ENCODE results near the gene ZNF571. TPM values are rescaled to one million over a fixed set of nuclear protein-coding genes. Genes with fewer than 3 reads are reported as not detected.

ZNF571 gene
- total RNA-seq (17.4 TPM), polyA plus RNA-seq (3.5 TPM)

DNA sequence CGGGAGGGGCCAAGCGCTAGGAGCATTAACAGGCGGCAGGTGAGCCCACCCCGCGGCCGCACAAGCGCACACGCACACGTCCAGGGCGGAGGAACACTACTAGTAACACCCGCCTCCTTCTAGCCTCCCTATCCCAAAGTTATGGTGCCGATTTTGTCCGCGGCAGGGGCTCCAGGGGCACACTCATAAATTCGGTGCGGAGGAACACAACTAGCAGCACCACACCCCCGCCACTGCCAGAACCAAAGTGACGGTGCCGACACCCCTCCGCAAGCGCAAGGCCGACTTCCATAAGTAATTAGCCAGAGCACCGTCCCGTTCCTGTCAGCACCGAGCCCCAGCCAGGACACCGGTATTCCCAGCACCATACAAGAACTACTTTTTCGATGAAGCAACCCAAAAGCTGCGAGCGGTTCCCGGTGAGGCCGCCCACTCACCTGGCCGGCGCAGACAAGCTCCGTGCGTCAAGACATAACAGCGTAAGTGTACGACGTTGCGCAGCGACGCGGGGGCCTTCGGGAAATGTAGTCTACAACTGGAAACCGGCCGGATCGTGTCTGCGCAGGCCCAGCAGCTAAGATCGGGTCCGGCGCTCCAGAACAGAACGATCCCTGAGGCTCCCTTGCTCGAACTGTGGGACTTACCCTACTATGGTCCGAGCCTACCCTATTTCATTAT is at the start of gene ZNF571, which contains the start of gene ZNF540:
TSS of gene ZNF571 (minus strand) at position 489 of the 678 bp plus-strand sequence. CDS start 8,116 bp downstream, outside the sequence.
TSS of gene ZNF540 (plus strand) at position 573 of the 678 bp plus-strand sequence. CDS start 3,572 bp downstream, outside the sequence.
- H3K27ac ChIP-seq (ENCODE audit: low read depth): peak within 1 kb of the TSS; percentile 94
- DNase-seq (ENCODE audit: extremely low spot score): peak; percentile 94
- under 1% methylated on average over 53 of the region's 53 CpGs for WGBS
- H3K36me3 ChIP-seq (ENCODE audit: insufficient read depth): peaks cover 7% of the 10 kb centered on the region
- peaks cover 1% of the 10 kb centered on the region for H3K4me1 ChIP-seq (ENCODE audit: insufficient read depth)
- peak within 1 kb of the TSS; percentile 85 for H3K4me3 ChIP-seq (ENCODE audit: low read depth, low read length)

- Histone ChIP-seq H3K4me1 (ENCODE audit: insufficient read depth) (no peaks in the 10 kb centered on the region), H3K27ac (ENCODE audit: low read depth) (no peak overlapping the region), H3K36me3 (ENCODE audit: insufficient read depth) (peaks cover 7% of the 10 kb centered on the region), H3K4me3 (ENCODE audit: low read depth, low read length) (no peak overlapping the region)
- no peak for DNase-seq (ENCODE audit: extremely low spot score)
- 98% methylated on average over 11 of the region's 11 CpGs for whole genome bisulfite sequencing
Observed at GRCh38 chr19:37635076-37636056, 40.8 kb upstream of the ZNF571 start.

DNA sequence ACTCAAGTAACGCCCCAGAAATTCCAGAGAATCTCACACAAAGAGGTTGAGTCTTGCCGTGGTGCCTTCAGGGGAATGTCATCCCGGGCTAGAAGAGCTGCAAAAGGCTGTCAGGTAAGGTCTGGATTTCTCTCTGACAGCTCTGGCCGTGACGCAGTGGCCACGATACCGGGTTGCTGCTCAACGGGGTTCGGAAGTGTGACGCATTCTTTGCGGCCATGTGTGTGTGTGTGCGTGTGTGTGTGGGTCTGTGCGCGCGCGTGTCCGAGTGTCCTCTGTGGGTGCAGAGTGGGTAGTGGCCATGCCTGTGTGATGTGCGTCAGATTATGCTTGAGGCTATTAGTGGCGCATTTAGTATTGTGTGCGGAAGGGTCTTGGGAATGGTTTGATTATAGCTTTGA is 390 bp upstream of the ZNF571 start:
- peaks cover 1% of the 10 kb centered on the region for H3K4me1 ChIP-seq (ENCODE audit: insufficient read depth)
- H3K4me3 ChIP-seq (ENCODE audit: low read depth, low read length): peak overlapping the region; percentile 85
- WGBS: under 1% methylated on average over 20 of the region's 20 CpGs
- peak overlapping the region; percentile 94 for H3K27ac ChIP-seq (ENCODE audit: low read depth)
- DNase-seq (ENCODE audit: extremely low spot score): no peak
- H3K36me3 ChIP-seq (ENCODE audit: insufficient read depth): peaks cover 12% of the 10 kb centered on the region

- peak; percentile 21 for DNase-seq (ENCODE audit: extremely low spot score)
Observed at GRCh38 chr19:37593996-37594303, 642 bp downstream of the ZNF571 start.

DNA sequence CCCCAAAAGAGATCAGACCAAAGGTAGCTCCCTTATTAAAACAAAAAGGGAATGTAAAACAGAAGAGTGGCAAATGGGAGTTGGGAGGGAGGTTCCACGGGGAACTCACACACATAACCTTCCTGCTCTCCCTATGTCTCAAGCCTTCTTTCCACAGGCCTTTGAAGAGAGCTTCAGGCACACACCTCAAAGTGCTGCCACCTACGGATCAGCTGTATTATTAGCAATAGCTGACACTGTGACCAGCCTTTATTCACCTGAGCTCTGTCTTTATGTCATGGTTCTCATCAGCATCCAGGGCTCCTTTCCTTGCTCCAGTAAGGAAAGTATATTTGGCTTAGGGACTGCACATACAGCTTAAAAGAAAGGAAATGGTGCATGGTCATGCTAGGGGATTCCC is 11.3 kb downstream of the ZNF571 start:
- Histone ChIP-seq H3K27ac (ENCODE audit: low read depth) (no peak overlapping the region), H3K4me3 (ENCODE audit: low read depth, low read length) (no peak overlapping the region), H3K4me1 (ENCODE audit: insufficient read depth) (no peaks in the 10 kb centered on the region), H3K36me3 (ENCODE audit: insufficient read depth) (peaks cover 23% of the 10 kb centered on the region)
- WGBS: 64% methylated on average over 2 of the region's 2 CpGs
- DNase-seq (ENCODE audit: extremely low spot score): no peak

More at GRCh38 chr19:37593996-37594303, 642 bp downstream of the ZNF571 start:
- peak overlapping the region; percentile 85 for H3K4me3 ChIP-seq (ENCODE audit: low read depth, low read length)
- H3K36me3 ChIP-seq (ENCODE audit: insufficient read depth): peaks cover 5% of the 10 kb centered on the region
- peaks cover 1% of the 10 kb centered on the region for H3K4me1 ChIP-seq (ENCODE audit: insufficient read depth)
- H3K27ac ChIP-seq (ENCODE audit: low read depth): peak overlapping the region; percentile 94
- 3% methylated on average over 9 of the region's 9 CpGs for WGBS

DNA sequence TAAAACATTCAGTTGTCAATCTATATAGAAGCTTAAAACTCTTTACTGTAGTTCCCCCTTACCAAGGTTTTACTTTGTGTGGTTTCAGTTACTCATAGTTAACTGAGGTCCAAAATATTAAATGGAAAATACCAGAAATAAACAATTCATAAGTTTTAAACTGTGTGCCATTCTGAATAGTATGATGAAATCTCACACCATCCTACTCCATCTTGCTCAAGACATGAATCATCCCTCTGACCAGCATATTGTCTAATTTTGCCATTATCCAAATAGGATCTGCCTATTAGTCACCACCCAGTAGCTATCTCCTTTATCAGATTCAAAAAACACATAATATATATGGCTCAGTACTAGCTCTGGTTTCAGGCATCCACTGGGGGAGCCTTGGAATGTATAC is 22.4 kb downstream of the ZNF571 start:
- H3K36me3 ChIP-seq (ENCODE audit: insufficient read depth): peaks cover 6% of the 10 kb centered on the region
- DNase-seq (ENCODE audit: extremely low spot score): no peak
- no peaks in the 10 kb centered on the region for H3K4me1 ChIP-seq (ENCODE audit: insufficient read depth)
- no peak overlapping the region for H3K4me3 ChIP-seq (ENCODE audit: low read depth, low read length)
- H3K27ac ChIP-seq (ENCODE audit: low read depth): no peak overlapping the region

GRCh38 chr19:37565370-37565669 is 29.3 kb downstream of the ZNF571 start:
- DNase-seq (ENCODE audit: extremely low spot score): no peak
- Histone ChIP-seq H3K36me3 (ENCODE audit: insufficient read depth) (peaks cover 7% of the 10 kb centered on the region), H3K27ac (ENCODE audit: low read depth) (no peak overlapping the region), H3K4me3 (ENCODE audit: low read depth, low read length) (no peak overlapping the region), H3K4me1 (ENCODE audit: insufficient read depth) (no peaks in the 10 kb centered on the region)

GRCh38 chr19:37564624-37565369 is 29.8 kb downstream of the ZNF571 start:
- H3K36me3 ChIP-seq (ENCODE audit: insufficient read depth): peaks cover 7% of the 10 kb centered on the region
- DNase-seq (ENCODE audit: extremely low spot score): no peak
- WGBS: 95% methylated on average over 7 of the region's 7 CpGs
- no peaks in the 10 kb centered on the region for H3K4me1 ChIP-seq (ENCODE audit: insufficient read depth)
- no peak overlapping the region for H3K4me3 ChIP-seq (ENCODE audit: low read depth, low read length)
- H3K27ac ChIP-seq (ENCODE audit: low read depth): no peak overlapping the region

- Histone ChIP-seq H3K36me3 (ENCODE audit: insufficient read depth) (peaks cover 5% of the 10 kb centered on the region), H3K4me3 (ENCODE audit: low read depth, low read length) (no peak overlapping the region), H3K4me1 (ENCODE audit: insufficient read depth) (no peaks in the 10 kb centered on the region), H3K27ac (ENCODE audit: low read depth) (no peak overlapping the region)
- WGBS: 96% methylated on average over 3 of the region's 3 CpGs
- no peak for DNase-seq (ENCODE audit: extremely low spot score)
Observed at GRCh38 chr19:37563518-37563917, 31.1 kb downstream of the ZNF571 start.

GRCh38 chr19:37551129-37551993 is 43.2 kb downstream of the ZNF571 start:
- no peak for DNase-seq (ENCODE audit: extremely low spot score)
- Histone ChIP-seq H3K4me1 (ENCODE audit: insufficient read depth) (no peaks in the 10 kb centered on the region), H3K36me3 (ENCODE audit: insufficient read depth) (no peaks in the 10 kb centered on the region), H3K4me3 (ENCODE audit: low read depth, low read length) (peak overlapping the region; percentile 14), H3K27ac (ENCODE audit: low read depth) (no peak overlapping the region)
- WGBS: 1% methylated on average over 65 of the region's 65 CpGs

DNA sequence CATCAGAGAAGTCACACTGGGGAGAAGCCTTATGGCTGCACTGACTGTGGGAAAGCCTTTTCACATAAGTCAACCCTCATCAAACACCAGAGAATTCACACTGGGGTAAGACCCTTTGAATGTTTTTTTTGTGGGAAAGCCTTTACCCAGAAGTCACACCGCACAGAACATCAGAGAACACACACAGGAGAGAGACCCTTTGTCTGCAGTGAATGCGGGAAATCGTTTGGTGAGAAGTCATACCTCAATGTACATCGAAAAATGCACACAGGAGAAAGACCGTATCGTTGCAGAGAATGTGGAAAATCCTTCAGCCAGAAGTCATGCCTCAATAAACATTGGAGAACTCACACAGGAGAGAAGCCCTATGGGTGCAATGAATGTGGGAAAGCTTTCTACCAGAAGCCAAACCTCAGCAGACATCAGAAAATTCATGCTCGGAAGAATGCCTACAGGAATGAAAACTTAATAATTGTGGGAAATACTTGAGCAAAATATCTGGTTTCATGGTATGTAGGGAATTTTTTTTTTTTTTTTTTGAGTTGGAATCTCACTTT is 57.1 kb downstream of the ZNF571 start:
- no peaks in the 10 kb centered on the region for H3K4me1 ChIP-seq (ENCODE audit: insufficient read depth)
- peaks cover 27% of the 10 kb centered on the region for H3K36me3 ChIP-seq (ENCODE audit: insufficient read depth)
- no peak overlapping the region for H3K4me3 ChIP-seq (ENCODE audit: low read depth, low read length)
- no peak overlapping the region for H3K27ac ChIP-seq (ENCODE audit: low read depth)
- DNase-seq (ENCODE audit: extremely low spot score): no peak
- 98% methylated on average over 7 of the region's 7 CpGs for WGBS

DNA sequence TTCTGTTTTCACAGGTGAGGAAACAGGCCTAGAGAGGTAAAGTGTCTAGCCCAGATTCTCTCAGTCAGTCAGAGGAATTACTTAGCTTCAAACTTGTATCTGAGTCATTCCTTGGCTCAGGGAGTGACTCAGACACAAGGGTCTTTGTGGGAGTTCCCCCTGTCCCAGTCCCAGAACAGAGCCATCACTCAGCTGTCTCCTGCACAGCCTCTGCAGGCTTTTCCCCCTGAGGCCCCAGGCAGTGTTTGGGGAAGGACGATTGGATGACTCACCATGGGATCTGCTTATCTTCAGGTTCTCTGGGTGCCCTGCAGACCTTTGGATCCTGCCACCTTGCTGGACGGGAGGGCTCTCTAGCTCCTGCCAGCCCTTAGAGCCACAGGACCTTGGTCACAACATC is 74.7 kb downstream of the ZNF571 start:
- H3K36me3 ChIP-seq (ENCODE audit: insufficient read depth): peaks cover 9% of the 10 kb centered on the region
- 59% methylated on average over 2 of the region's 2 CpGs for WGBS
- no peak overlapping the region for H3K4me3 ChIP-seq (ENCODE audit: low read depth, low read length)
- H3K4me1 ChIP-seq (ENCODE audit: insufficient read depth): no peaks in the 10 kb centered on the region
- H3K27ac ChIP-seq (ENCODE audit: low read depth): no peak overlapping the region
- DNase-seq (ENCODE audit: extremely low spot score): no peak

Measured in urinary bladder (tissue), 4 donors.